ENCODE results near the gene ZMYND8. TPM values are rescaled to one million over a fixed set of nuclear protein-coding genes. Genes with fewer than 3 reads are reported as not detected.
A peak's percentile ranks its signal among the peaks of the same experiment; 100 is the strongest.

The ZMYND8 gene
- total and polyA plus RNA-seq, 7 donors, result 7.8 to 46.0 (median 24.8) TPM

DNA sequence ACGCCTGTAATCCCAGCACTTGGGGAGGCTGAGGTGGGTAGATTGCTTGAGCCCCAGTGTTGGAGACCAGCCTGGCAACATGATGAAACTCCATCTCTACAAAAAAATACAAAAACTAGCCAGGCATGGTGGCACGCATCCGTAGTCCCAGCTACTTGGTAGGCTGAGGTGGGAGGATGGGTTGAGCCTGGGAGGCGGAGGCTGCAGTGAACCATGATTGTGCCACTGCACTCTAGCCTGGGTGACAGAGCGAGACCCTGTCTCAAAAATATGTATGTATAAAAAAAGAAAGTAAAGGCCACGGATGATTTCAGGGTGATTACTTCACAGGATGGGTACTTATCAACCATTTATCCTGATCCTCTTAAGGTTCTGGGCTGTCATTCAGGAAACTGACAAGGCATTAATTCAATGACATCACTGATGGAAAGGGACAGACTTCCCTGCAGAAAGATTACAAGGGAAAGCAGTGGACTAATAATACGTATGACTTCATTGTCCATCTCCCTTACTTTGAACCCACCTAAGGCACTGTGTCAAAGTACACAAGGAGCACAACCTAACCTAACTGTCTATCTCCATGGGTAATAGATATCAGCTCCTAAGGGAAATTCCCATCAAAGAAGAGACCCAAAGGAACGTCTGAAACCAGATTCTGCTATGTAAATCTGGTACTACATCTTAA lies 61.2 kb downstream of the ZMYND8 start:
- no peak for DNase-seq
- Histone ChIP-seq H3K27ac (peak overlapping the region in 3 of 4 donors; percentile 29 to 42 (median 34)), H3K9me3 (no peaks in the 10 kb centered on the region), H3K4me1 (no peaks in the 10 kb centered on the region), H3K4me3 (no peak overlapping the region), H3K27me3 (no peaks in the 10 kb centered on the region), H3K36me3 (peaks cover 13 to 84% (median 31%) of the 10 kb centered on the region in 4 donors)
- 90 to 93% methylated on average over 8 of the region's 8 CpGs for WGBS, 2 donors
- TF ChIP-seq EP300 (IDR thresholded peaks at IDR 0.05) (no peak), CTCF (IDR thresholded peaks at IDR 0.05) (no peak), POLR2AphosphoS5 (IDR thresholded peaks at IDR 0.05) (no peak), POLR2A (IDR thresholded peaks at IDR 0.05) (no peak)
- intact Hi-C loops (cut with DNase I), result no loop called here

- no peak overlapping the region for H3K27ac ChIP-seq
- peaks cover 17 to 97% (median 36%) of the 10 kb centered on the region in 4 donors for H3K36me3 ChIP-seq
- no peaks in the 10 kb centered on the region for H3K4me1 ChIP-seq
- no peak for TF ChIP-seq CTCF (IDR thresholded peaks at IDR 0.05)
- no peak for TF ChIP-seq EP300 (IDR thresholded peaks at IDR 0.05)
- TF ChIP-seq POLR2A (IDR thresholded peaks at IDR 0.05), result no peak
- TF ChIP-seq POLR2AphosphoS5 (IDR thresholded peaks at IDR 0.05), result no peak
- DNase-seq, result no peak
- no peaks in the 10 kb centered on the region for H3K27me3 ChIP-seq
- intact Hi-C loops (cut with DNase I), result no loop called here
- no peaks in the 10 kb centered on the region for H3K9me3 ChIP-seq
- H3K4me3 ChIP-seq, result no peak overlapping the region
- 83 to 84% methylated on average over 4 of the region's 4 CpGs for WGBS, 2 donors
Measured at GRCh38 chr20:47293631-47294030, 62.9 kb downstream of the ZMYND8 start.

- intact Hi-C loops (cut with DNase I), result no loop called here
- no peak for DNase-seq
- no peaks in the 10 kb centered on the region for H3K4me1 ChIP-seq
- no peak overlapping the region for H3K4me3 ChIP-seq
- whole genome bisulfite sequencing, 2 donors, result 97% methylated on average over 6 of the region's 6 CpGs
- H3K36me3 ChIP-seq, result peaks cover 17 to 97% (median 29%) of the 10 kb centered on the region in 4 donors
- no peaks in the 10 kb centered on the region for H3K27me3 ChIP-seq
- TF ChIP-seq POLR2AphosphoS5 (IDR thresholded peaks at IDR 0.05), result no peak
- no peak for TF ChIP-seq EP300 (IDR thresholded peaks at IDR 0.05)
- no peak for TF ChIP-seq POLR2A (IDR thresholded peaks at IDR 0.05)
- no peak for TF ChIP-seq CTCF (IDR thresholded peaks at IDR 0.05)
- H3K27ac ChIP-seq, result no peak overlapping the region
- H3K9me3 ChIP-seq, result no peaks in the 10 kb centered on the region
Measured at GRCh38 chr20:47292581-47292980, 63.9 kb downstream of the ZMYND8 start.

DNA sequence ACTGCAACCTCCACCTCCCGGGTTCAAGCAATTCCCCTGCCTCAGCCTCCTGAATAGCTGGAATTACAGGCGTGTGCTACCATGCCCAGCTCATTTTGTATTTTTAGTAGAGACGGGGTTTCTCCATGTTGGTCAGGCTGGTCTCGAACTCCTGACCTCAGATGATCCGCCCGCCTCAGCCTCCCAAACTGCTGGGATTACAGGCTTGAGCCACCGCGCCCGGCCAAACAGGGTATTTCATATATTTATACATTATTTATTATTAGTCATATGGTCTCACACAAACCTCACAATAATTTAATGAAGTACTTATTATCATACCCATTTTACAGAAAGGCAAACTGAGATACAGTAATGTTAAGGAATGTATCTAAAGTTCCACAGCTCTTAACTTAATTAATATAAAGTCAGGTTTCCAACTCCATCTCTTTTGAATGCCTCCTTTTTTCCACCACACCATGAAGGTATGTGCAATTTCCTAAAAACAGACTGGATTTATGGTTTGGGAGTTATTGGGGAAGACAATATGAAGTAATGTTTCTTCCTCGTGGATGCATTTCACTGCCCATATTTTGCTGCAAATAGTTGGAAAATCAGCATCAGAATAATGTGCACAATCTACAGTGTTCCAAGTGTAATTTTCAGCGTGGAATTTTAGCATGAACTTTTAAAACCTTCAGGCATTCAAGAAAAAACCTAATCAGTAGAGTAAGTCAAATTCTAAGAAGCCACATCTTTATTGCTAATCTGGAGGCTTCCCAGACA lies 65.7 kb downstream of the ZMYND8 start:
- Histone ChIP-seq H3K27ac (no peak overlapping the region), H3K27me3 (no peaks in the 10 kb centered on the region), H3K9me3 (no peaks in the 10 kb centered on the region), H3K4me1 (no peaks in the 10 kb centered on the region), H3K36me3 (peaks cover 17 to 98% (median 36%) of the 10 kb centered on the region in 4 donors), H3K4me3 (no peak overlapping the region)
- WGBS, 2 donors, result 95 to 96% methylated on average over 11 of the region's 11 CpGs
- intact Hi-C loops (cut with DNase I), result no loop called here
- TF ChIP-seq POLR2AphosphoS5 (IDR thresholded peaks at IDR 0.05) (no peak), POLR2A (IDR thresholded peaks at IDR 0.05) (no peak), CTCF (IDR thresholded peaks at IDR 0.05) (no peak), EP300 (IDR thresholded peaks at IDR 0.05) (no peak)
- no peak for DNase-seq
